HUES48 (cell line): ENCODE measurements around the gene OR4K1.
A peak's percentile ranks its signal among the peaks of the same experiment; 100 is the strongest.

Experiments used
- H3K27ac ChIP-seq: one replicate; pipeline ENCODE4 v1.7.0; 2013; ENCODE audit warnings: low read depth, low read length, inconsistent platforms
- H3K27me3 ChIP-seq: 2 replicates; pipeline ENCODE4 v1.6.1; 2013; ENCODE audit warnings: mild to moderate bottlenecking, low read length; ENCODE audit not compliant: control insufficient read depth, insufficient read depth
- H3K36me3 ChIP-seq: 2 replicates; pipeline ENCODE4 v1.6.1; 2013; ENCODE audit warnings: low read length; ENCODE audit not compliant: control insufficient read depth, insufficient read depth
- H3K4me1 ChIP-seq: 2 replicates; pipeline ENCODE4 v1.6.1; 2013; ENCODE audit warnings: mild to moderate bottlenecking, low read length; ENCODE audit not compliant: control insufficient read depth, insufficient read depth
- H3K4me3 ChIP-seq: 2 replicates; pipeline ENCODE4 v1.5.1; 2013; ENCODE audit warnings: mild to moderate bottlenecking, low read depth, low read length
- H3K9ac ChIP-seq: 2 replicates; pipeline ENCODE4 v1.6.1; 2013; ENCODE audit warnings: mild to moderate bottlenecking, low read depth, low read length, moderate library complexity
- H3K9me3 ChIP-seq: 2 replicates; pipeline ENCODE4 v1.6.1; 2013; ENCODE audit warnings: low read length; ENCODE audit not compliant: control insufficient read depth, insufficient read depth

Gene OR4K1

GRCh38 chr14:19930617-19931016 lies at the start of gene OR4K1:
Gene OR4K1 (plus strand): TSS chr14:19930917. CDS start chr14:19935667, 4,750 bp downstream.
- peaks cover 92% of the 10 kb centered on the region for H3K9me3 ChIP-seq
- no peaks in the 10 kb centered on the region for H3K4me1 ChIP-seq
- no peak within 1 kb of the TSS for H3K4me3 ChIP-seq
- H3K9ac ChIP-seq: no peak within 1 kb of the TSS
- H3K27ac ChIP-seq: no peak within 1 kb of the TSS
- no peaks in the 10 kb centered on the region for H3K27me3 ChIP-seq
- H3K36me3 ChIP-seq: no peaks in the 10 kb centered on the region

- H3K27me3 ChIP-seq: no peaks in the 10 kb centered on the region
- H3K9ac ChIP-seq: no peak overlapping the region
- no peaks in the 10 kb centered on the region for H3K4me1 ChIP-seq
- peaks cover 94% of the 10 kb centered on the region for H3K9me3 ChIP-seq
- H3K4me3 ChIP-seq: no peak overlapping the region
- H3K27ac ChIP-seq: no peak overlapping the region
- no peaks in the 10 kb centered on the region for H3K36me3 ChIP-seq
Measured at GRCh38 chr14:19895282-19895681, 35.4 kb upstream of the OR4K1 start.

- no peak overlapping the region for H3K9ac ChIP-seq
- H3K4me1 ChIP-seq: no peaks in the 10 kb centered on the region
- peaks cover 91% of the 10 kb centered on the region for H3K9me3 ChIP-seq
- H3K36me3 ChIP-seq: no peaks in the 10 kb centered on the region
- no peak overlapping the region for H3K27ac ChIP-seq
- no peak overlapping the region for H3K4me3 ChIP-seq
- no peaks in the 10 kb centered on the region for H3K27me3 ChIP-seq
Measured at GRCh38 chr14:19900999-19901398, 29.7 kb upstream of the OR4K1 start.

- Histone ChIP-seq H3K27me3 (no peaks in the 10 kb centered on the region), H3K36me3 (no peaks in the 10 kb centered on the region), H3K4me3 (no peak overlapping the region), H3K9me3 (peaks cover 91% of the 10 kb centered on the region), H3K4me1 (no peaks in the 10 kb centered on the region), H3K9ac (no peak overlapping the region), H3K27ac (no peak overlapping the region)
Measured at GRCh38 chr14:19902409-19902808, 28.3 kb upstream of the OR4K1 start.

GRCh38 chr14:19906665-19907064 lies 24.1 kb upstream of the OR4K1 start:
- H3K9me3 ChIP-seq: peaks cover 96% of the 10 kb centered on the region
- H3K36me3 ChIP-seq: no peaks in the 10 kb centered on the region
- H3K9ac ChIP-seq: no peak overlapping the region
- H3K4me1 ChIP-seq: no peaks in the 10 kb centered on the region
- no peaks in the 10 kb centered on the region for H3K27me3 ChIP-seq
- peak overlapping the region; percentile 7; the same call in 1 of the 2 replicates for H3K4me3 ChIP-seq
- no peak overlapping the region for H3K27ac ChIP-seq

GRCh38 chr14:19911114-19911513 lies 19.6 kb upstream of the OR4K1 start:
- no peaks in the 10 kb centered on the region for H3K4me1 ChIP-seq
- H3K9me3 ChIP-seq: peaks cover 70% of the 10 kb centered on the region
- no peak overlapping the region for H3K9ac ChIP-seq
- H3K4me3 ChIP-seq: no peak overlapping the region
- no peak overlapping the region for H3K27ac ChIP-seq
- H3K36me3 ChIP-seq: no peaks in the 10 kb centered on the region
- H3K27me3 ChIP-seq: no peaks in the 10 kb centered on the region

GRCh38 chr14:19917243-19917642 lies 13.5 kb upstream of the OR4K1 start:
- Histone ChIP-seq H3K9ac (no peak overlapping the region), H3K4me3 (no peak overlapping the region), H3K36me3 (no peaks in the 10 kb centered on the region), H3K9me3 (peaks cover 71% of the 10 kb centered on the region), H3K27me3 (no peaks in the 10 kb centered on the region), H3K4me1 (no peaks in the 10 kb centered on the region), H3K27ac (no peak overlapping the region)

- Histone ChIP-seq H3K4me3 (no peak overlapping the region), H3K36me3 (no peaks in the 10 kb centered on the region), H3K9ac (no peak overlapping the region), H3K4me1 (no peaks in the 10 kb centered on the region), H3K9me3 (peaks cover 79% of the 10 kb centered on the region), H3K27ac (no peak overlapping the region), H3K27me3 (no peaks in the 10 kb centered on the region)
Measured at GRCh38 chr14:19917955-19918518, 12.7 kb upstream of the OR4K1 start.

GRCh38 chr14:19918553-19919264 lies 12.0 kb upstream of the OR4K1 start:
- Histone ChIP-seq H3K4me1 (no peaks in the 10 kb centered on the region), H3K27ac (no peak overlapping the region), H3K9me3 (peaks cover 86% of the 10 kb centered on the region), H3K4me3 (no peak overlapping the region), H3K27me3 (no peaks in the 10 kb centered on the region), H3K9ac (no peak overlapping the region), H3K36me3 (no peaks in the 10 kb centered on the region)

GRCh38 chr14:19920021-19920657 lies 10.6 kb upstream of the OR4K1 start, which contains the start of gene OR4K5:
Gene OR4K5 (plus strand): TSS chr14:19920607. CDS start chr14:19920607, 0 bp downstream.
- Histone ChIP-seq H3K27me3 (no peaks in the 10 kb centered on the region), H3K9ac (no peak within 1 kb of the TSS), H3K4me1 (no peaks in the 10 kb centered on the region), H3K27ac (no peak within 1 kb of the TSS), H3K4me3 (no peak within 1 kb of the TSS), H3K9me3 (peaks cover 93% of the 10 kb centered on the region), H3K36me3 (no peaks in the 10 kb centered on the region)

- Histone ChIP-seq H3K36me3 (no peaks in the 10 kb centered on the region), H3K27ac (no peak overlapping the region), H3K9me3 (peaks cover 91% of the 10 kb centered on the region), H3K4me1 (no peaks in the 10 kb centered on the region), H3K27me3 (no peaks in the 10 kb centered on the region), H3K4me3 (peak overlapping the region; percentile 9; the same call in 1 of the 2 replicates), H3K9ac (no peak overlapping the region)
Measured at GRCh38 chr14:19941668-19942067, 11.0 kb downstream of the OR4K1 start.
